HUES48 (cell line): ENCODE measurements around the gene GALNT17.

Experiments used
- H3K27ac ChIP-seq: one replicate; pipeline ENCODE4 v1.7.0; 2013; ENCODE audit warnings: low read depth, low read length, inconsistent platforms
- H3K27me3 ChIP-seq: 2 replicates; pipeline ENCODE4 v1.6.1; 2013; ENCODE audit warnings: mild to moderate bottlenecking, low read length; ENCODE audit not compliant: control insufficient read depth, insufficient read depth
- H3K36me3 ChIP-seq: 2 replicates; pipeline ENCODE4 v1.6.1; 2013; ENCODE audit warnings: low read length; ENCODE audit not compliant: control insufficient read depth, insufficient read depth
- H3K4me1 ChIP-seq: 2 replicates; pipeline ENCODE4 v1.6.1; 2013; ENCODE audit warnings: mild to moderate bottlenecking, low read length; ENCODE audit not compliant: control insufficient read depth, insufficient read depth
- H3K4me3 ChIP-seq: 2 replicates; pipeline ENCODE4 v1.5.1; 2013; ENCODE audit warnings: mild to moderate bottlenecking, low read depth, low read length
- H3K9ac ChIP-seq: 2 replicates; pipeline ENCODE4 v1.6.1; 2013; ENCODE audit warnings: mild to moderate bottlenecking, low read depth, low read length, moderate library complexity
- H3K9me3 ChIP-seq: 2 replicates; pipeline ENCODE4 v1.6.1; 2013; ENCODE audit warnings: low read length; ENCODE audit not compliant: control insufficient read depth, insufficient read depth

Gene GALNT17

GRCh38 chr7:71165708-71166107, 33.8 kb downstream of the GALNT17 start:
- 0 out of 2 replicates have a peak, but pooled peaks cover 7% of the 10 kb centered on the region for H3K36me3 ChIP-seq
- no peaks in the 10 kb centered on the region for H3K9me3 ChIP-seq
- H3K9ac ChIP-seq, result no peak overlapping the region
- peaks cover 15% of the 10 kb centered on the region for H3K4me1 ChIP-seq
- H3K27ac ChIP-seq, result no peak overlapping the region
- no peak overlapping the region for H3K4me3 ChIP-seq
- H3K27me3 ChIP-seq, result no peaks in the 10 kb centered on the region

GRCh38 chr7:71171476-71171875, 39.5 kb downstream of the GALNT17 start:
- Histone ChIP-seq H3K27ac (no peak overlapping the region), H3K4me3 (no peak overlapping the region), H3K36me3 (0 out of 2 replicates have a peak, but pooled peaks cover 1% of the 10 kb centered on the region), H3K4me1 (peaks cover 12% of the 10 kb centered on the region; the same call in 1 of the 2 replicates), H3K9ac (no peak overlapping the region), H3K9me3 (no peaks in the 10 kb centered on the region), H3K27me3 (no peaks in the 10 kb centered on the region)

GRCh38 chr7:71173955-71174354, 42.0 kb downstream of the GALNT17 start:
- no peak overlapping the region for H3K27ac ChIP-seq
- H3K9me3 ChIP-seq, result no peaks in the 10 kb centered on the region
- no peaks in the 10 kb centered on the region for H3K27me3 ChIP-seq
- H3K9ac ChIP-seq, result no peak overlapping the region
- peaks cover 12% of the 10 kb centered on the region for H3K4me1 ChIP-seq
- no peak overlapping the region for H3K4me3 ChIP-seq
- no peaks in the 10 kb centered on the region for H3K36me3 ChIP-seq

- H3K27me3 ChIP-seq, result no peaks in the 10 kb centered on the region
Observed at GRCh38 chr7:71182438-71182935, 50.5 kb downstream of the GALNT17 start.

GRCh38 chr7:71184136-71184535, 52.2 kb downstream of the GALNT17 start:
- no peak overlapping the region for H3K27ac ChIP-seq
- no peak overlapping the region for H3K4me3 ChIP-seq
- no peaks in the 10 kb centered on the region for H3K4me1 ChIP-seq
- no peak overlapping the region for H3K9ac ChIP-seq
- no peaks in the 10 kb centered on the region for H3K27me3 ChIP-seq
- peaks cover 5% of the 10 kb centered on the region; the same call in 1 of the 2 replicates for H3K36me3 ChIP-seq
- peaks cover 3% of the 10 kb centered on the region; the same call in 1 of the 2 replicates for H3K9me3 ChIP-seq

More at GRCh38 chr7:71182438-71182935, 50.5 kb downstream of the GALNT17 start:
- Histone ChIP-seq H3K4me3 (no peak overlapping the region), H3K9me3 (no peaks in the 10 kb centered on the region), H3K4me1 (no peaks in the 10 kb centered on the region), H3K9ac (no peak overlapping the region), H3K36me3 (peaks cover 5% of the 10 kb centered on the region; the same call in 1 of the 2 replicates), H3K27ac (no peak overlapping the region)

- H3K9me3 ChIP-seq, result peaks cover 5% of the 10 kb centered on the region; the same call in 1 of the 2 replicates
- H3K4me1 ChIP-seq, result no peaks in the 10 kb centered on the region
- no peak overlapping the region for H3K9ac ChIP-seq
- H3K36me3 ChIP-seq, result peaks cover 5% of the 10 kb centered on the region; the same call in 1 of the 2 replicates
- H3K4me3 ChIP-seq, result no peak overlapping the region
- no peaks in the 10 kb centered on the region for H3K27me3 ChIP-seq
- no peak overlapping the region for H3K27ac ChIP-seq
Observed at GRCh38 chr7:71184609-71185008, 52.7 kb downstream of the GALNT17 start.

- Histone ChIP-seq H3K9me3 (peaks cover 5% of the 10 kb centered on the region; the same call in 1 of the 2 replicates), H3K9ac (no peak overlapping the region), H3K27me3 (no peaks in the 10 kb centered on the region), H3K27ac (no peak overlapping the region), H3K4me3 (no peak overlapping the region), H3K4me1 (peaks cover 4% of the 10 kb centered on the region; the same call in 1 of the 2 replicates), H3K36me3 (peaks cover 5% of the 10 kb centered on the region; the same call in 1 of the 2 replicates)
Observed at GRCh38 chr7:71186535-71187057, 54.7 kb downstream of the GALNT17 start.

GRCh38 chr7:71191771-71192170, 59.8 kb downstream of the GALNT17 start:
- H3K4me1 ChIP-seq, result peaks cover 4% of the 10 kb centered on the region; the same call in 1 of the 2 replicates
- no peak overlapping the region for H3K27ac ChIP-seq
- no peaks in the 10 kb centered on the region for H3K27me3 ChIP-seq
- H3K36me3 ChIP-seq, result no peaks in the 10 kb centered on the region
- no peak overlapping the region for H3K4me3 ChIP-seq
- peaks cover 5% of the 10 kb centered on the region; the same call in 1 of the 2 replicates for H3K9me3 ChIP-seq
- no peak overlapping the region for H3K9ac ChIP-seq

GRCh38 chr7:71193099-71193810, 61.3 kb downstream of the GALNT17 start:
- no peaks in the 10 kb centered on the region for H3K27me3 ChIP-seq
- H3K4me3 ChIP-seq, result no peak overlapping the region
- H3K36me3 ChIP-seq, result no peaks in the 10 kb centered on the region
- H3K27ac ChIP-seq, result no peak overlapping the region
- 0 out of 2 replicates have a peak, but pooled peaks cover 3% of the 10 kb centered on the region for H3K9me3 ChIP-seq
- H3K9ac ChIP-seq, result no peak overlapping the region
- H3K4me1 ChIP-seq, result peaks cover 4% of the 10 kb centered on the region; the same call in 1 of the 2 replicates

- H3K27ac ChIP-seq, result no peak overlapping the region
- no peak overlapping the region for H3K4me3 ChIP-seq
- H3K27me3 ChIP-seq, result no peaks in the 10 kb centered on the region
- H3K9me3 ChIP-seq, result no peaks in the 10 kb centered on the region
- no peaks in the 10 kb centered on the region for H3K36me3 ChIP-seq
- H3K9ac ChIP-seq, result no peak overlapping the region
- peaks cover 13% of the 10 kb centered on the region for H3K4me1 ChIP-seq
Observed at GRCh38 chr7:71198391-71198790, 66.4 kb downstream of the GALNT17 start.

GRCh38 chr7:71198887-71199286, 66.9 kb downstream of the GALNT17 start:
- H3K9ac ChIP-seq, result no peak overlapping the region
- H3K27me3 ChIP-seq, result no peaks in the 10 kb centered on the region
- peaks cover 13% of the 10 kb centered on the region for H3K4me1 ChIP-seq
- H3K27ac ChIP-seq, result no peak overlapping the region
- no peaks in the 10 kb centered on the region for H3K9me3 ChIP-seq
- no peaks in the 10 kb centered on the region for H3K36me3 ChIP-seq
- no peak overlapping the region for H3K4me3 ChIP-seq
